Natural killer cell (primary cell): Measurements from ENCODE around the gene IDE. TPM values are rescaled to one million over a fixed set of nuclear protein-coding genes. Genes with fewer than 3 reads are reported as not detected.

Source experiments
- ATAC-seq, 3 donors: fragments of 150-1000 bp in 2 of 3; fragments of 200-7000 bp in 1 of 3; cut with Tn5 transposase; 1 replicate in 1 of 3; 2 replicates in 2 of 3; pipeline ENCODE4 v1.10.0; 2021; ENCODE audit warnings: mild to moderate bottlenecking in 2 of 3, moderate library complexity in 2 of 3
- DNase-seq, 2 donors: peaks; one replicate each; pipeline versions ENCODE4 v3.0.0 to v3.0.0-alpha.2; 2013 to 2021; ENCODE audit warnings: mixed read lengths in 1 of 2
- H3K27ac ChIP-seq: one replicate; pipeline ENCODE4 v1.5.1; 2013; ENCODE audit warnings: mild to moderate bottlenecking, low read length
- H3K27me3 ChIP-seq: one replicate; pipeline ENCODE4 v1.6.1; 2013; ENCODE audit warnings: low read length; ENCODE audit not compliant: control insufficient read depth, insufficient read depth
- H3K36me3 ChIP-seq: one replicate; pipeline ENCODE4 v1.6.1; 2013; ENCODE audit warnings: low read length; ENCODE audit not compliant: control insufficient read depth, insufficient read depth
- H3K4me1 ChIP-seq: one replicate; pipeline ENCODE4 v1.6.1; 2013; ENCODE audit warnings: low read length; ENCODE audit not compliant: control insufficient read depth, insufficient read depth
- H3K4me3 ChIP-seq: one replicate; pipeline ENCODE4 v1.5.1; 2013; ENCODE audit warnings: low read length
- H3K9me3 ChIP-seq: one replicate; pipeline ENCODE4 v1.6.1; 2013; ENCODE audit warnings: low read length; ENCODE audit not compliant: control insufficient read depth, insufficient read depth
- H3K27ac Mint-ChIP-seq, 2 donors: one replicate each; pipeline ENCODE4 v1.8.0; 2022; ENCODE audit warnings: mild to moderate bottlenecking in 2 of 2, mixed read lengths in 2 of 2, moderate library complexity in 1 of 2
- H3K27me3 Mint-ChIP-seq, 2 donors: one replicate each; pipeline ENCODE4 v1.8.0; 2022; ENCODE audit warnings: low read depth in 2 of 2, mixed read lengths in 2 of 2
- H3K36me3 Mint-ChIP-seq: one replicate; pipeline ENCODE4 v1.8.0; 2022; ENCODE audit warnings: mixed read lengths
- H3K4me1 Mint-ChIP-seq, 2 donors: one replicate each; pipeline ENCODE4 v1.8.0; 2022; ENCODE audit warnings: mixed read lengths in 2 of 2
- H3K4me3 Mint-ChIP-seq: one replicate; pipeline ENCODE4 v1.8.0; 2022; ENCODE audit warnings: mild to moderate bottlenecking, moderate library complexity, mixed read lengths
- H3K9me3 Mint-ChIP-seq, 2 donors: one replicate each; pipeline ENCODE4 v1.8.0; 2022; ENCODE audit warnings: mixed read lengths in 2 of 2
- CTCF ChIP-seq: fragments of 200-600 bp; IDR thresholded peaks from one replicate; pipeline ENCODE4 v1.8.0; 2022; ENCODE audit warnings: antibody characterized with exemption
- WGBS: methylation state at CpG from one replicate; pipeline ENCODE4 v1.1.7; 2013; ENCODE audit warnings: missing lambda C conversion rate; ENCODE audit not compliant: insufficient coverage; 5-methylcytosine and 5-hydroxymethylcytosine counted together
- intact Hi-C: fragments of 100-400 bp; cut with micrococcal nuclease; formaldehyde crosslinking; loops from one replicate; pipeline ENCODE4 v1.14.2; 2022
- total RNA-seq, 4 donors: library from RNA; stranded (reverse); fragments of 120-200 nt in 1 of 4; gene quantifications; one replicate each; pipeline versions ENCODE4 v1.2.3 to v1.2.4, GENCODE V29; 2013 to 2022

The IDE gene
- 10 to 100 TPM; 18.2 to 23.5 (median 21.8) TPM for total RNA-seq
- total RNA-seq (2013), result 31.1 TPM

DNA sequence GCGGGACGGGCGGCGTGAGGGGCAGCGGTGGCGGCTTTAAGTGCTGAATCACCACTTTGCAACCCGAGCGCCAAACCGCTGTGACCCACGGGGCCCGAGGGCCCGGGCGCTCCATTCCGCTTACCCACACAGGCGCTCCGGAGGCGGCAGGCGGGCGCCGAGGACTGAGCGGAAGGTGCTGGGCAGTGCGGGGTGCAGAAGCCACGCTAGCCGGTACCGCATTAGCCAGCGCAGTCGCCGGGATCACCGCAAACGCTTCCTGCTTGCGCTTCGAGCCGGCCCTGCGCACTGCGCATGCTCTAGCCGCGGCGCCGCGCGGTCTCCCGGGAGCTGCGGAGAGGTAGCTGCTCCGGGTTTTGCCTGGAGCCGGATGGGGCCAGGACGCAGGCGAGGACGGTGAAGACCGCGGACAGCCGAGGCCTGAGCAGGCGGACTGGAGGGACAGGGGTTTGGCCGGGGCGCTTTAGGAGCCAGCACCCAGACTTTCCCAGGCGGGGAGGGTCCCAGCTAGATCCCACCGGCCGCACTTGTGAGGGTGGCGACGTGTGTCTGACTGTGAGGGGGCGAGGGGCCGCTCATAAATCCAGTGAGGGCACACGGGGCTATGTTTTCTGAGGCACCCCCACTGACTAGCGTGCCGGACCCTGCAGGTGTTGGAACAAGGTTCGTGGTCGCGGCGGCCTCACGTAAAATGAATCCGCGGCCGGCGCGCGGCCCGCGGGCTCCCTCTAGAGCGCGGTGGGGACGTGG lies at the start of gene IDE:
Gene IDE, minus strand, starts transcription at position 296 of the 750 bp plus-strand sequence. Its CDS starts 74 bp downstream, at position 222.
- H3K9me3 Mint-ChIP-seq, result no peaks in the 10 kb centered on the region
- WGBS, result under 1% methylated on average over 80 of the region's 80 CpGs
- no peaks in the 10 kb centered on the region for H3K36me3 ChIP-seq
- peak within 1 kb of the TSS; percentile 98 for H3K4me3 ChIP-seq
- TF ChIP-seq CTCF, result peak; percentile 72
- H3K9me3 ChIP-seq, result no peaks in the 10 kb centered on the region
- H3K27ac ChIP-seq, result peak within 1 kb of the TSS; percentile 90
- peaks cover 11% of the 10 kb centered on the region for H3K4me1 ChIP-seq
- no peaks in the 10 kb centered on the region for H3K27me3 ChIP-seq
- peaks cover 24 to 33% of the 10 kb centered on the region in 2 donors for H3K4me1 Mint-ChIP-seq
- H3K36me3 Mint-ChIP-seq, result no peaks in the 10 kb centered on the region
- intact Hi-C loops, result loop anchor here (1.0 to 5.0 kb wide), 3 partner anchors 17 to 118 kb away; no protein-coding TSS in a partner anchor
- ATAC-seq (peak; percentile 73 to 88 (median 80)), DNase-seq (peak; percentile 77 to 89)
- H3K4me3 Mint-ChIP-seq, result peak within 1 kb of the TSS; percentile 76
- H3K27ac Mint-ChIP-seq, result peak within 1 kb of the TSS; percentile 82 to 92
- no peaks in the 10 kb centered on the region for H3K27me3 Mint-ChIP-seq

- ATAC-seq, result peak; percentile 29 to 68 (median 47)
- no peak overlapping the region for H3K27ac ChIP-seq
- H3K9me3 Mint-ChIP-seq, result no peaks in the 10 kb centered on the region
Observed at GRCh38 chr10:92619368-92619767, 45.5 kb upstream of the IDE start.

DNA sequence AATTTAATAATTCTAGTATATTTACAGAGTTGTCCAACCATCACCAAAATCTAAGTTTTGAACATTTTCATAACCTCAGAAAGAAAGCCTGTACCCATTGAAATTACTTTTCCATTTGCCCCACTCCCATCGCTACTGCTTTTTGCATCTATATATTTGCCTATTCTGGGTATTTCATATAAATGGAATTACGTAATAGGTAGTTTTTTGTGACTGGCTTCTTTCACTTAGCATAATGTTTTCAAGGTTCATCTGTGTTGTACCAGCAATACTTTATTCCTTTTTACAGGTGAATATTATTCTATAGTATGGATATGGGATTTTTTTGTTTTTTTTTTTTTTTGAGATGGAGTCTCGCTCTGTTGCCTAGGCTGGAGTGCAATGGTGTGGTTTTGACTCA lies 41.6 kb upstream of the IDE start:
- intact Hi-C loops, result no loop called here
- H3K4me3 ChIP-seq, result no peak overlapping the region
- peaks cover 4 to 13% of the 10 kb centered on the region in 2 donors for H3K4me1 Mint-ChIP-seq
- no peaks in the 10 kb centered on the region for H3K27me3 Mint-ChIP-seq
- H3K9me3 ChIP-seq, result no peaks in the 10 kb centered on the region
- no peaks in the 10 kb centered on the region for H3K4me1 ChIP-seq
- ATAC-seq (no peak), DNase-seq (no peak)
- H3K9me3 Mint-ChIP-seq, result no peaks in the 10 kb centered on the region
- H3K27ac Mint-ChIP-seq, result no peak overlapping the region
- no peak overlapping the region for H3K27ac ChIP-seq
- 100% methylated on average over 1 of the region's 3 CpGs for WGBS
- no peak overlapping the region for H3K4me3 Mint-ChIP-seq
- no peaks in the 10 kb centered on the region for H3K36me3 ChIP-seq
- no peak for TF ChIP-seq CTCF
- no peaks in the 10 kb centered on the region for H3K27me3 ChIP-seq
- H3K36me3 Mint-ChIP-seq, result no peaks in the 10 kb centered on the region

More at GRCh38 chr10:92619368-92619767, 45.5 kb upstream of the IDE start:
- intact Hi-C loops, result no loop called here
- no peaks in the 10 kb centered on the region for H3K36me3 ChIP-seq
- Mint-ChIP-seq H3K4me1 (peaks cover 4 to 14% of the 10 kb centered on the region in 2 donors), H3K27me3 (no peaks in the 10 kb centered on the region), H3K4me3 (no peak overlapping the region), H3K36me3 (no peaks in the 10 kb centered on the region), H3K27ac (no peak overlapping the region)
- DNase-seq, result no peak
- no peaks in the 10 kb centered on the region for H3K4me1 ChIP-seq
- no peak for TF ChIP-seq CTCF
- no peaks in the 10 kb centered on the region for H3K9me3 ChIP-seq
- no peak overlapping the region for H3K4me3 ChIP-seq
- H3K27me3 ChIP-seq, result no peaks in the 10 kb centered on the region
